HG02763 (cell line): ENCODE measurements around the gene HAP1.
"Not testable (repeated sequence)": the region's sequence is repeated elsewhere in the genome, so short reads cannot be mapped to it uniquely, and the experiment has no call there.

Source experiments
- ATAC-seq: cut with Tn5 transposase; IDR thresholded peaks from one replicate; pipeline ENCODE4 v1.9.1; 2021; ENCODE audit warnings: mild to moderate bottlenecking, moderate library complexity; ENCODE audit not compliant: unreplicated experiment

HAP1 gene

GRCh38 chr17:41692722-41693521 is 41.5 kb downstream of the HAP1 start:
- no peak for ATAC-seq

DNA sequence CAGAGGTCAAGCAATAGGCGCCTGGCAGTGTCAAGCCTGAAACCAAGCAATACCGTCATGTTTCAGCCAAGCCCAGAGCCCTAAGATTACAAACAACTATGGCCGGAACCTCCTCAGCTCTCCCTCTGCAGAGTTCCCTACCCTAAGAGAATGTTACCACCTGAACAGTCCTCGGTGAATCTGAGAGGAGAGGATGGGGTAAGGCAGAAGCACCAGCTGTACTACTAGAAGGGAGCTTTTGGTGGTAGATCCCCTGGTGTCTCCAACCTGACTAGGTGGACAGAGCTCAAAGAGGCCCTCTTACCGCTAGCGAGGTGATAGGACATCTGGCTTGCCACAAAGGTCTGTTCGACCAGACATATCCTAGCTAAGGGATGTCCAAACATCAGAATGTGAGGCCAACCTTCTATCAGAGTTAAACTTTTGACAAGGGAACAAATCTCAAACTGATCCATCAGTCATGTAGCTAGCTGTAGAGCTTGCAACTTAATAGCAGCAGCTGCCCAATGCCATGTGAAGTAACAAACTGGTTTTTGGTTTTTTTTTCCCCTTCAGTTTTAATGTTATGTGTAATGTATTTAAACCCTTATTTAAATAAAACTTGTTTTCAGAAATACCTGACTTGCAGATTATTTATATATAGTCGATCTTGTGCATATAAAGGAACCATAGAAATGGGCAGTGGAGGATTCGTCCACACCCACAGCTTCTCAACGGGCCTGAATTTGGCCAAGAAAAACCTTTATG is 43.2 kb downstream of the HAP1 start:
- no peak for ATAC-seq

GRCh38 chr17:41690497-41690896 is 43.9 kb downstream of the HAP1 start:
- ATAC-seq = no peak

DNA sequence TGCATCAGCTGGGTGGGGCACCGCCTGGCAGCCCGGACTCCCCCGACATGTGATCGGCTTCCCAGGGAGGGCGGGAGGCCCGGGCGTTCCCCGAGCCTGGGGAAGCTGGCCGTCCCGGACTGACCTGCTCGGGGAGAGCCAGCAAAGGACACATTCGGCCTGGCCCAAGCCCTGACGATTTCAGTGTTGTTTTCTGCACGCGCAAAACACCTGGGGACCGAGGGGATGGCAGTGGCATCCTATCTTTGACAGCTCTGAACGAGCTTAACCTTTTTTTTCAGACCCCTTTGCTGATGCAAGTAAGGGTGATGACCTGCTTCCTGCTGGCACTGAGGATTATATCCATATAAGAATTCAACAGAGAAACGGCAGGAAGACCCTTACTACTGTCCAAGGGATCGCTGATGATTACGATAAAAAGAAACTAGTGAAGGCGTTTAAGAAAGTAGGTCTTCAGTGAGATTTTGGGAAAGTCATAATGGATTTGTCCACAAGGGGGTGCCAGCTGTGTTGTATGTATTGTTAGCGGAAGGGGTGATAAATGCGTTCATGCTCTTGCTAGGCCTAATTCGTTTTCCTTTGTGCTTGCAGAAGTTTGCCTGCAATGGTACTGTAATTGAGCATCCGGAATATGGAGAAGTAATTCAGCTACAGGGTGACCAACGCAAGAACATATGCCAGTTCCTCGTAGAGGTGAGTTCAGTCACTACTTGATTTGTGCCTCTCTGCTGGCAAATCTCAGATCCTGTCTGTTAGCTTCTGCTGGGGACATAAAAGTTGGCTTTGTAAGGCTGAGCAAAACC is 44.7 kb downstream of the HAP1 start:
- ATAC-seq = no peak

- peak; percentile 78 for ATAC-seq
These were observed 45.6 kb downstream of the HAP1 start, which contains the start of gene EIF1 for GRCh38 chr17:41688641-41689496. TSS of gene EIF1 (plus strand) at chr17:41688885. CDS start at chr17:41689039, 154 bp downstream.

DNA sequence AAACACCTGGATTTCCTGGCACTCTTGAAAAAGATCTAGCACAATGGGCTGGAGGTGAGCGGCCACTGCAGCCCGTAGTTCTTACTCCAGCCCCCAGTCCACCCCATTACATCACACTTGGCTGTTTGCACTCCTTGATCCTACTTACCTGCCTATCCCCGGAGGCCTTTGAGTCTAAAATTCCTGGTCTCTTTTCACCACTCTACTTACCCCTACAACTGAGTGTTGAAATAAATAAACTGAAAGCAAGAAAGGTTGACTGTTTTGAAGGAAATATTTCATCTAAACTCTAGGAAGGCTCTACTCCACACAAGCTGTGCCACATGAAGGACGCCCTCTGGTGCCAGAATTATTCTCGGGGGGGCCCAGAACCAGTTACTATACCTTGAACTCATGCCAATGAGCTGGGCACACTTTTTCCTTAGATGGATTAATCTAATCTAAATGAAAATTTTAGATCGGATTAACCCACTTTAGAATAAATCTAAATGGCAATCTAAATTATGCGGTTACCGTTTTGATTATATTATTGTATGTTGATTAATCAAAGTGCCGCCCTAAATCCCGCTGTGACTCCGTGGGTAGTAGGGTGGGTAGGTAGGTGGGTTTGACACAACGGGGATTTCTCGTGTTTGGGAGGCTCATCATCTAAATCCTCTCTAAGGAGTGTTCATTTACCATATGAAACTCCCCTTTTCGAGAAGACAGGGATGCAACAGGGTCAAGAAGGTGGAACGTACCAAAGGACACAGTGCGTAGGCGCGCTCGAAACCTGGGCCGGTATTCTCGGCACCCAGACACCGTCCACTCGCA is 46.4 kb downstream of the HAP1 start:
- no peak for ATAC-seq

DNA sequence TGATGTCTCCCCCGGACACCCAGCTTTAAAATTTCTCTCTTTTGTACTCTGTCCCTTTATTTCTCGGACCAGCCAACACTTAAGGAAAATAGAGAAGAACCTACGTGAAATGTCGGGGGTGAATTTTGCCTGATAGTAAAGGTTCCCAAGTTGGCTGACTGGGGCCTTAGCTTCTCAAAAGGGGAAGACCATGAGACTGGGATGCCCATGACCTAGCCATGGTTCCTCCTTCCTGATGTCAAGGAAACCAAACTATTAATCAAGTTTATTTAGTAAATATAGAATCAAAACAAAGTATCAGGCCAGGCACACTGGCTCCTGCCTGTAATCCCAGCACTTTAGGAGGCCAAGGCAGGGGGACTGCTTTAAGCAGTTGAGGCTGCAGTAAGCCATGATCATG is 48.2 kb downstream of the HAP1 start:
- no peak for ATAC-seq

DNA sequence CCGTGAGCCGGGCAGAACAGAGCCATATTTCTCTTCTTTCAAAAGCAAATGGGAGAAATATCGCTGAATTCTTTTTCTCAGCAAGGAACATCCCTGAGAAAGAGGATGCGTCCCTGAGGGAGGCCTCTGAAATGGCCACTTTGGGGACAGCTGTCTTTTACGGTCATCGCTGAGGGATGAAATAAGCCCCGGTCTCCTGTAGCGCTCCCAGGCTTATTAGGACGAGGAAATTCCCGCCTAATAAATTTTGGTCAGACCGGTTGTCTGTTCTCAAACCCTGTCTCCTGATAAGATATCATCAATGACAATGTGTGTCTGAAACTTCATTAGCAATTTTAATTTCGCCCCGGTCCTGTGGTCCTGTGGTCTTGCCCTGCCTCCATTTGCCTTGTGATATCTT is 48.7 kb downstream of the HAP1 start:
- ATAC-seq = not testable (repeated sequence)

DNA sequence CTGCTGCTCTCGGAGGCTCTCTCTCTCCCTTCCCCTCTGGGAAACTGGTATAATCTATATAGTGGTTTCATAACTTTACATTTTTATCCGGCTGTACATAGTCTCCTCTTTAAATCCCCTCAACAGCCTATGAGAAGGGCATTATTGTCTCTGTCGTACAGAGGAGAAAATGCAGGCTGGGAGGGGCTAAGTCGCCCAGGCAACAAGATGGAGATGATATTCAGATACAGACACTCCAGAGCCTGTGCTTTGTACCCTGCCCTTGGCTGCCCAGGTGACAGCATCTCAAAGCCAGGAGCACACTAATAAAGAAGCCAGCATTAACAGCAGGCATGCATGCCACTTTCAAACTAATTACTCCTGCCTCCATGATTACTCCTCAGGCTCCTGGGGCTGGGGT is 50.4 kb downstream of the HAP1 start:
- ATAC-seq = no peak

DNA sequence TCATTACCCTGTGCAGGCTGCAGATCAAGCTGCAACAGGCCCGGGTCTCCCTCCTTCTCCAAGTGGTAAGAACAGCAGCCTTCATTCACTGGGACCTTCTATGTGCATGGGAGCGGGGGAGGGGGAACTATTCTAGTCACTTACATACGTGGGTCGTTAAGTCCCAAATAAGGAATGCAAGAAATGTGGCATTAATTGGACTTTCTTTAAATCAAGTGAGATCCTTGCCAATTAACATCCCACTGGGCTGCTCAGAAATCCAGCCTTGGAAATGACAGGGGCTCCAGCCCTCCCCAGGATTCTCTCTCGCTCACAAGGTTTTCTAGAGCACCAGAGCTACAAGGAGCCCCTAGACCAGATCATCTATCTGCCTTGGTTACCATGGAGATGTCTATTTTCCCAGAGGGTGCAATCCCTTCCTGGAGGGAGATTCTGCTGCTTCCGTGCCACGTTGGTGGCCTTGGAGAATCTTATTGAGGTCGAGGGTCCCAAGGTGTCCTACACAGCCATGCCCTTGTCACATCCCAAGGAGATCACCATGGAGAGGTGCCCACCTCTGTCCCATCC is 50.9 kb downstream of the HAP1 start:
- ATAC-seq = no peak

- ATAC-seq = no peak
These were observed 51.8 kb downstream of the HAP1 start for GRCh38 chr17:41682631-41683030.

- no peak for ATAC-seq
These were observed 52.7 kb downstream of the HAP1 start for GRCh38 chr17:41681776-41682175.

DNA sequence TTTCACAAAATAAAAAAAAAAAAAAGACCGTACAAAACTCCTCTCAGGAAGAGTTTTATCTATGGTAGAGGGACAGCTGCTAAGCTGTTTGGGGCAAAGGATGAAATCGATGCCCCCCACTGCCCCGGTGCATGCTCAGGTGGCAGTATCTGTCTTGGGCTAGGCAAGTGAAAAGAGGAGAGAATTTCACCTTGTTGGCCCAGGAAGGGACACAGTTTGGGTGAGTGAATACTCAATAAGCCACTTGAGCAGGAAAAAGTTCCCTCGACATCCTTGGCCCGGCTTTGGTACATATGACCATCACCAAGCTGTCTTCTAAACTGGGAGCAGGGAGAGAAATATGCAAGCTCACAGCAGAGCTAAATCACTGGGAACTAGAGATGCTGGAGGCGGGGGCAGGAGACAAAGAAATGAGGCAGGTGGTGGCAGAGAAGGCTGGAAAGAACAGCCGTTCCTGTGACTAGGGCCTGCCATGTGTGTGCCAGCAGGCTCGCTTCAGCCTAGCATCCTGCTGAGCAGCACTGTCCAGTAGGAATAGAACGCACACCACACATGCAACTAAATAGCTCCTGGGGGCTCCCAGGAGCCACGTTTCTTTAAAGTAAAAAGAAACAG is 53.9 kb downstream of the HAP1 start:
- ATAC-seq = no peak

DNA sequence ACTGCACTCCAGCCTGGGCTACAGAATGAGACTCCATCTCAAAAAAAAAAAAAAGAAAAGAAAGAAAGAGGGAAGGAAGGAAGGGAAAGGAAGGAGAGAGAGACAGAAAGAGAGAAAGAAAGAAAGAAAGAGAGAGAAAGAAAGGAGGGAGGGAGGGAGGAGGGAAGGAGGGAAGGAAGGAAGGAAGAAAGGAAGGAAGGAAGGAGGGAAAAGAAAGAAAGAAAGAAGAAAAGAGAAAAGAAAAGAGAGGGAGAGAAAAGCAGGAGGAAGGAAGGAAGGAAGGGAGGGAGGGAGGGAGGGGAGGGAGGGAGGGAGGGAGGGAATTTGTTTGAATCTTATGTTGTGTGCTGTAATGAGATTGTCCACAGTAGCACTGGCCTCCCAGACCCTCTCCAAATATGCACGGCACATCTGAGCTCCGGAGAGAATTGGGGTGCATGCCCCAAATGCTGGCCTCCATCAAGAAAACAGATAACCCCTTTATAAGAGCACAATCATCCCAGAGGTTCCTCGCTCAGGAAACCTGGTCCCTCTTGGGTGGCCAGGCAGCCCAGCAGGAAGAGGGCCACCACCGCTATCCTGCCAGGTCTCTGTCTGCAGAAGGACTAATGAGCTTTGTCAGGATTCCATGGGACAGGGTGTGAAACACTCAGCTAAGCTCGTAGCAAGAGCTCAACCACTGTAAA is 54.6 kb downstream of the HAP1 start:
- no peak for ATAC-seq

DNA sequence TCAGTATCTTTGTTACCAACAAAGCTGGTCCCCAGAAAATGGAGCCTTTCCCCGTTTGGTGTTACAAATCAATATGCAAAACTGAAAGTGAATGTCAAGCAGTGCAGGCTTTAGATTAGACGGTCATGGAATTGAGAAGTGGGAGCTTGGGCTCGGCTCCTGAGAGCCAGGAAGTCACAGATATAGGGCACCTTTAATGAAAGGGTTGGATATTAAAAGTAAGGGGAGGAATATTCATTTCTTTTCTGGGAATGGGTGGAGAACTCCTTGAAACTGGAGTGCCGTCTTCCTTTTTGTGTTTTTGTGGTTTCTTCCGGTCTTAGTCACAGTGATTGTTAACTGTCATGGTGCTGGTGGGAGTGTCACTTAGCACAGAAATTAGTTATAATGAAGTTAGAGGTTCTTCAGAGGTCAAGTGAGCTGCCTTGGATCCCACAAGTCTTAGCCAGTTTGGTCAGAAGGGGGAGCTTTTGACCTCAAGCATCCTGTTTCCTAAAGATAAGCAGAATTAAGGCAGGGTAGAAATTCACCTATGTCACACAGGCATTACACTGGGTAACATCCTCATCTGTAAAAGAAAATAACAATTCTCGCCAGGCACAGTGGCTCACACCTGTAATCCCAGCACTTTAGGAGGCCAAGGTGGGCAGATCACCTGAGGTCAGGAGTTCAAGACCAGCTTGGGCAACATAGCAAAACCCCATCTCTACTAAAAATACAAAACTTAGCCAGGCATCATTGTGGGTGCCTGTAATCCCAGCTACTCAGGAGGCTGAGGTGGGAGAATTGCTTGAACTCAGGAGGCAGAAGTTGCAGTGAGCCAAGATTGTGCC is 55.3 kb downstream of the HAP1 start:
- ATAC-seq = no peak

DNA sequence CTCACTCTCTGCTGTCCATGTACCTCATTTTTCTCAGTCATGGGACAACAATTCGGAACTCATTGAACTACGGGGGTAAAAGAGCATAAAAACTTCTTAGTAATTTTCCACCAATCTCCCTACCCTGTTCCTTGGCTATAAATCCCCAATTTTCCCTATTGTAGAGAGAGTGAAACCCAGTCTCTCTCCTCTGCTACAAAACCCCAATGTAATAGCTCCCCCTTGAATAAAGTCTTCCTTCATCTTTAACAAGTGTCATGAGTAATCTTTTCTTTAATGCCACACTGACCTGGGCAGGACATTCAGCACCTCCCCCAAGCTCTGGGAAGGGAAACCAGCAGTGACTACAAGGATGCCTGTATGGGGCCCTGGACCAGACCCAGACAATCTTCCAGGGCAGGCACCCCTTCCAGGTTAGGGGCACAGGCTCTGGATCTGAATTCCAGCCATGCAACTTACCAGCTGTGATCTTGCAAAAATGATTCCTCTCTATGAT is 56.0 kb downstream of the HAP1 start:
- ATAC-seq = no peak

DNA sequence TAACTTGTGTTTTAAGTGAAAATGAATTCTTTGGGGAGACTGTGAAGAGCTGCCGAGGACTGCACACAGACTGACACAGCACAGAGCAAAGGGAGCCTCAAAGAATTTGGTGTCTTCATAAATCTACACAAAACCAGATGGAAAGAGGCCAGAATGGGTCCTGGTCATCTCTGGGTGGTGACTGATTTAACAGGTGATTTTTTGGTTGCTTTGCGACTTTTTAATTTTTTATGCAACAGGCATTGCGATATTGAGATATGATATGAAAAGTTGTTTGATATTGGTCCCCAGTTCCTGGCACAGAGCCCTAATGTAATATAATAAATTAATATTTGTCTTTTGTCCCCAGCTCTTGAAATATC is 58.4 kb downstream of the HAP1 start:
- ATAC-seq = no peak
